NCI-H1436 (cell line): ENCODE data around the gene SETD4.
A peak's percentile ranks its signal among the peaks of the same experiment; 100 is the strongest.

ENCODE experiments used
- DNase-seq: peaks from one replicate; lab custom pipeline; 2025; lab: John Stamatoyannopoulos, UW

SETD4 gene

GRCh38 chr21:36047139-36047538 is 13.2 kb downstream of the SETD4 start:
- no peak for DNase-seq

- no peak for DNase-seq
These were observed 14.3 kb downstream of the SETD4 start for GRCh38 chr21:36045993-36046392.

- no peak for DNase-seq
These were observed 16.3 kb downstream of the SETD4 start for GRCh38 chr21:36044056-36044455.

- DNase-seq = no peak
These were observed 18.4 kb downstream of the SETD4 start for GRCh38 chr21:36041910-36042309.

- DNase-seq = no peak
These were observed 19.9 kb downstream of the SETD4 start for GRCh38 chr21:36040389-36040788.

- DNase-seq = no peak
These were observed 20.5 kb downstream of the SETD4 start for GRCh38 chr21:36039861-36040260.

GRCh38 chr21:36038701-36039497 is 21.4 kb downstream of the SETD4 start:
- no peak for DNase-seq

GRCh38 chr21:36035381-36035791 is 24.9 kb downstream of the SETD4 start:
- DNase-seq = no peak

GRCh38 chr21:36034211-36034913 is 26.0 kb downstream of the SETD4 start:
- DNase-seq = no peak

GRCh38 chr21:36032647-36033406 is 27.5 kb downstream of the SETD4 start:
- DNase-seq = no peak

- DNase-seq = no peak
These were observed 29.6 kb downstream of the SETD4 start for GRCh38 chr21:36030581-36031189.

GRCh38 chr21:36029309-36029708 is 31.0 kb downstream of the SETD4 start:
- no peak for DNase-seq

- peak; percentile 68 for DNase-seq
These were observed 31.9 kb downstream of the SETD4 start for GRCh38 chr21:36028127-36029069.

GRCh38 chr21:36027347-36027746 is 33.0 kb downstream of the SETD4 start:
- no peak for DNase-seq

- DNase-seq = no peak
These were observed 35.5 kb downstream of the SETD4 start for GRCh38 chr21:36024782-36025181.

- no peak for DNase-seq
These were observed 37.2 kb downstream of the SETD4 start for GRCh38 chr21:36023092-36023480.

- no peak for DNase-seq
These were observed 37.8 kb downstream of the SETD4 start for GRCh38 chr21:36022427-36023091.

GRCh38 chr21:36021251-36021837 is 39.0 kb downstream of the SETD4 start:
- DNase-seq = no peak

GRCh38 chr21:36015045-36015444 is 45.3 kb downstream of the SETD4 start:
- no peak for DNase-seq

- DNase-seq = no peak
These were observed 49.5 kb downstream of the SETD4 start for GRCh38 chr21:36010801-36011200.
